IPS-NIHi11 (cell line): ENCODE measurements around the gene RBMX.
"Not testable (repeated sequence)": the region's sequence is repeated elsewhere in the genome, so short reads cannot be mapped to it uniquely, and the experiment has no call there.

ENCODE experiments used
- DNase-seq: peaks from one replicate; pipeline ENCODE4 v3.0.0; 2012; ENCODE audit warnings: mixed read lengths, low spot score

Gene RBMX

DNA sequence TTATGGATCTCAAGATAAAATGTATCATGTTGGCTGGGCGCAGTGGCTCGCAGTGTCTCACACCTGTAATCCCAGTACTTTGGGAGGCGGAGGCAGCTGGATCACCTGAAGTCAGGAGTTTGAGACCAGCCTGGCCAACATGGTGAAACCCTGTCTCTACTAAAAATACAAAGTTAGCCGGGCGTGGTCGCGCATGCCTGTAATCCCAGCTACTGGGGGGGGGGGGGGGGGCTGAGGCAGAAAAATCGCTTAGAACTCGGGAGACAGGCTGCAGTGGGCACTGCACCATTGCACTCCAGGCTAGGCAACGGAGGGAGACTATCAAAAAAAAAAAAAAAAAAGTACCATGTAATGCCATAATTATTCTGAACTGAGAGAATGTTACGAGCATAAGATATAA, 2.1 kb downstream of the RBMX start:
- no peak for DNase-seq

GRCh38 chrX:136874114-136874513, 6.4 kb downstream of the RBMX start:
- DNase-seq, result not testable (repeated sequence)

DNA sequence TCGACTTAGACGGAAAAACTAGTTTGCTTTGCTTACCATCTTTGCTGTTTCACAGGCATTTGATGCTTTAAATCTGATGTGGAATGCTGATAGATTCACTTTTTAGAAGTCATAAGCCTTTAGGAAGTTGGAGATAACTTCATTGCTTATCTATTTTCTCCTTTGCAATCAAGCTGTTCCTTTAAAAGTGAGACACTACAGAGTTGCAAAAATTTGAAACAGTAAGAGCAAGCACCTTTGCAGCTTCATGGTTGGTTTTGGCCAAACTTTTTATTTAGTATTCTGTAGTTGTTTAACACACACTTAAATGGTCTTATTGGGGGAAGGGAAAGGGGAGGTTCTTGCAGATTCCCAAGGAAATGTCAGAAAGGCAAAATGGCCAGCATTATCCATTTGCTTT, 7.3 kb downstream of the RBMX start:
- not testable (repeated sequence) for DNase-seq

GRCh38 chrX:136872091-136872700, 8.3 kb downstream of the RBMX start:
- no peak for DNase-seq

DNA sequence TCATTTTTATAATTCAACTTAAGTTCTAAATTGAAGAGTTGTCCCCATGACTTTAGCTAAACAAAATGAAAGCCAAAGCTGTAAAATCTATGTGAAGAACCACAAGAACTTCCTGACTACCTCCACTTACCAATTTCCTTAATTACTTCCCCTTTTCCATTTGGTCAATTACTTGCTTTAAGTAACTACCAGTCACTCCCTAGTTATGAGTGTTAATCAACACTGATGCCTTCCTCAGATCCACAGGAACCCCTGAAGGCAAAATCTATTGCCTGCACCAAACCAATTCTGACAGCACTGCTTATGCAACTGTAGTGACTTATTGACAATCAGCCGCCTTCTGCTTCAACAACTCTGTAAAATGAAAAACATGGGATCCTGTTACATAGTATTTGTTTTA, 10.5 kb downstream of the RBMX start:
- DNase-seq, result no peak

DNA sequence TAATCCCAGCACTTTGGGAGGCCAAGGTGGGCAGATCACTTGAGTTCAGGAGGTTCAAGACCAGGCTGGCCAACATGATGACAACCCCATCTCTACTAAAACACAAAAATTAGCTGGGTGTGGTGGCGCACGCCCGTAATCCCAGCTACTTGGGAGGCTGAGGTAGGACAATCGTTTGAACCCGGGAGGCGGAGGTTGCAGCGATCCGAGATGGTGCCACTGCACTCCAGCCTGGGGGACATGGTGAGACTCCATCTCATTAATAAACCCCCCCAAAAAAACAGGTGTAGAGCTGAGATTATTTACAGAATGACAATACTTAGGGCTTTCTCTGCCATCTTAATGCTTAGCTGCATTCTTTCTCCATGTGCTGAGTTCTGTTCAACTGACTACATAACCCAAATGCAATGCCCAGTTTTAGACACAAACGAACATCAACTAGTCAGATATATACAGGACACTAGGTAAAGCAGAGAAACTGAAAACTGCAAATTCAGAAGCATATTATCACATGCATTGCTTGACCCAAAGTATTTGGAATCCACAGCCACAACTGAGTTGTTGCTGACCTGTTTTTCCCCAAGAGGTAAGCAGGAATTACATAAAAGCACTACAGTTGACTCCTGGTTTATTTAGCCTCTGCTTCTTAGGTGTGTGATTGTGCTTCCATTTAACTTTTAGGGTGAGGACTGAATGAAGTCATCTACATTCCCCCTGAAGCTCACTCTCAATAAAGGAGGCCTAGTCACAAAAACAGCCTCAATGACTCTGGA, 12.1 kb downstream of the RBMX start:
- no peak for DNase-seq

- no peak for DNase-seq
These were observed 13.0 kb downstream of the RBMX start for GRCh38 chrX:136867518-136867917.

DNA sequence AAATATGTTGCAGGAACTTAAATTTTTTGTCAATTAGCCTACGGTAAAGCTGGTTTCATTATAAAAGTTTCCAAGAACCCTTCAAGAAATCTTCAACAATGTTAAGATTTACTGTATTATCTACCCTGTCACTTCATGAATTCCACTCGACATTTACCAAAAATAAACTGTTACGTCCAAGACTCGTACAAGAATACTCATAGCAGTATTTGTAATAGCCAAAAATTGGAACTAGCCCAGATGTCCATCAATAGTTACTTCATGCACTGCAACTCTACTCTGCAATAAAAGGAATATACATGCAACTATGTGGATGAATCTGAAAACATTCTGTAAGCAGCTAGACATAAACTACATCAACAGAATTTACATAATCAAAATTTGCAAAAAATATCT, 13.4 kb downstream of the RBMX start:
- DNase-seq, result no peak

DNA sequence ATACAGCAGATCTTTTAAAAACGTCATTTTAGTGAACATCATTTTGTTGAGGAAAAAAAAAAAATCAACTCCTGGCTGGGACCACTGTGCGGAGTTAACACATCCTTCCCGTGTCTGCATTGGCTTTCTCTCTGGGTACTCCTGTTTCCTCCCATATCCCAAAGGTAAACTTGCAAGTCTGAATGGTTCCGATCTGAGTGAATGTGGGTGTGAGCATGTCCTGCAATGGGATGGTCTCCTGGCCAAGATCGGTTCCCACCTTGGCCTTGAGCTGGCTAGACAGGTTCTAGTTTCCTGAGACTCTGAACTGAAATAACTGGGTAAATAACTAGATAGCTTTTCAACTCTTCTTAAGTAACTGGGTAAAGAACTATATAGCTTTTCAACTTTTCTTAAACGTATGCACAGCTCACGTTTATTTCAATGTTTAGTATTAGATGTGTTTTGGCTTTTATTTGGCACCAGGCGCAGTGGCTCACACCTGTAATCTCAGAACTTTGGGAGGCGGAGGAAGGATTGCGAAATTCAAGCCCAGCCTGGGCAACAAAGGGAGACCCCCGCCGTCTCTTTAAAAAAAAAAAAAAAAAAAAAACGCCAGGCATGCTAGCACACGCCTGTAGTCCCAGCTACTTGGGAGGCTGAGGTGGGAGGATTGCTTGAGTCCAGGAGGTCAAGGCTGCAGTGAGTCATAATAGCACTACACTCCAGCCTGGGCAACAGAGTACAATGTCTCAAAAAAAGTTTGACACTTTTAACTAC, 14.0 kb downstream of the RBMX start:
- DNase-seq, result no peak

- no peak for DNase-seq
These were observed 15.0 kb downstream of the RBMX start for GRCh38 chrX:136865270-136866158.

DNA sequence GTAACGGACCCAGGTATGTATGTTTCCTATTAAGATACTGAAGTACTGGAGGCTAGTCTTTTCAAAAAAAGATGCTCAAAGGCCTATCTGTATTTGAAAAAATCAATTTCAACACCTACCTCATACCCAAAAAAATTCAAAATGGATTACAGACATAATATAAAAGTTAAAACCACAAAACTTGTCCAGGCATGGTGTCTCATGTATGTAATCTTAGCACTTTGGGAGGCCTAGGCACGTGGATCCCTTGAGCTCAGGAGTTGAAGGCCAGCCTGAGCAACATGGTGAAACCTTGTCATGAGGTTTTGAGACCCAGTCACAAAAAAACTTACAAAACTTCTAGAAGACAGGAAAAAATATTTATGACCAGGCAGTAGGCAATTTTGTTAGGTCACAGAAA, 16.7 kb downstream of the RBMX start:
- no peak for DNase-seq

- DNase-seq, result no peak
These were observed 18.0 kb downstream of the RBMX start for GRCh38 chrX:136862546-136862945.

GRCh38 chrX:136861877-136862276, 18.6 kb downstream of the RBMX start:
- DNase-seq, result no peak

- no peak for DNase-seq
These were observed 22.3 kb downstream of the RBMX start for GRCh38 chrX:136858007-136858756.

- no peak for DNase-seq
These were observed 24.0 kb downstream of the RBMX start for GRCh38 chrX:136856551-136856950.

- DNase-seq, result no peak
These were observed 24.5 kb downstream of the RBMX start for GRCh38 chrX:136856050-136856449.

DNA sequence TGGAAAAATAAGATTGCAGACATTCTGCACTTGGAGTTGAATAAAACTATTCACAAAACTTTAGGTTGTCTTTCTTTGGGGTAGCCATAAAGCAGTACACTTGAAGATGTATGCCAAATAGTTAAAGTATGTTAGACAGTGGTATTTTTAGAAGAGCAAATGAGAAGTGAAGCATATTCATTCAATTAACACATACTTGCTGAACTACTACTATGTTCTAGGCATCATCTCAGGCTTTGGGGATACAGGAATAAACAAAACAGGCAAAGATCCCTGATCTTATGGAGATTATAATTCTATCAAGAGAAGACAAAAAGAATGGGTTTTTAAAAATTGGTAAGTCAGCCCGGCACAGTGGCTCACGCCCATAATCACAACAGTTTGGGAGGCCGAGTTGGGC, 29.0 kb downstream of the RBMX start:
- DNase-seq, result no peak

DNA sequence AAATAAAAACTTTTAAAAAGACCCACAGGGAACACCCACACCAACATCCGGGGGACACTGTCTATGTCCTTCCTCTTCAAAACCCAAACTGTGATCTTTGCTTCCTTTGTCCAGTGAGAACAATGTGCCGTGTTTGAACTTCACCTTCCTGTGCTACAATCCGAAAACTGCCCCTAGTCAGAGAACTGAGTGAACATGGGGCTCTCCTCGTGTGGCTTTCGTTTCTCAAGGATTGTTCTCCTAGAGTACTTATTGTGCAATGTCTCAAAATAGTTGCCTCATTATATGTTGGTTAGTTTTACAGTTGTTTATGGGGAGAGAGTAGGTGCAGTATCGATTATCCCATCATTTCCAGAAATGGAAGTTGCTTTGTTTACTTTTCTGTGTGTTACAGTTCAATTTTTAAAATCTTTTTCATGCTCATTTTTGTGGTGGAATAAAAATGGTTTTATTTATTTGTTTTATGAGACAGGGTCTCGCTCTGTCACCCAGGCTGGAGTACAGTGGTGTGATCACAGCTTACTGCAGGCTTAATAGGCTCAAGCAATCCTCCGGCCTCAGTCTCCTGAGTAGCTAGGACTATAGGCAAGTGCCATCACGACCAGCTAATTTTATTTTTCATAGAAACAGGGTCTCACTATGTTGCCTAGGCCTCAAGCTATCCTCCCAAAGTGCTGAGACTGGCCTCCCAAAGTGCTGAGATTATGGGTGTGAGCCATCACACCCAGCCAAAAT, 29.9 kb downstream of the RBMX start:
- DNase-seq, result no peak

DNA sequence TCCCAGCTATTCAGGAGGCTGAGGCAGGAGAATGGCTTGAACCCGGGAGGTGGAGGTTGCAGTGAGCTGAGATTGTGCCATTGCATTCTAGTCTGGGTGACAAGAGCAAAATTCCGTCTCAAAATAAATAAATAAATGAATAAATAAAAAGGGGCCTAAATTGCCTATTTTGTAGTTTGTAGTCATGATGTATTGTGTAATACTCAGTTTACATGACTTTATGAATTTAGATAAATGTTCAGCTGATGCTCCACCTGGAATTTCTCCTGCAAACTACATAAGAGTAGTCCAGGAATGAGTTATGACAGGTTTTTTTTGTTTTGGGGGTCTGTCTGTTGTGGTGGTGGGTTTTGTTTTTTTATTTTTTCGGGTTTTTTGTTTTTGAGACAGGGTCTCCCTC, 31.1 kb downstream of the RBMX start:
- DNase-seq, result no peak

DNA sequence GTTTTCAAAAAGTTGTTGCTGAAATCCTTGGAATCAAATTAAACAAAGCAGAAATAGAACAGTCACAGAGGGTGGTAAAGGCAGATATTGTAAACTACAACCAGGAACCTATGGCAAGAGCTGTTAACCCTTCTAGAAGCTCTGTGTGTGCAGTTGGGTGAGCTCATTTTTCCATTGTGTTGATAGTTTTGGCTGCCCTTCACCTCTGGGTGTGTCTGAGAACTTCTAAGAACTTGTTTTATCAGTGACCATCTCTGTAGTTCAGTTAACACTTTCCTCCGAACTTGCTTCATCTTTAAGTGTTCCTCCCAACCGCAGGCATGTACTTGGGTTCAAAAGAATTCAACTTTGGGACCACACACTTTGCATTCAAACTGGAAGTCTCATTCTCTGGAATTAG, 32.7 kb downstream of the RBMX start:
- DNase-seq, result no peak

GRCh38 chrX:136839196-136839595, 41.3 kb downstream of the RBMX start:
- no peak for DNase-seq
